ENCODE data around the gene PRTFDC1. TPM values are rescaled to one million over a fixed set of nuclear protein-coding genes. Genes with fewer than 3 reads are reported as not detected.

The PRTFDC1 gene
- total RNA-seq, 8 experiments from 2014 or later: 5.6 to 31.3 (median 10.1) TPM

GRCh38 chr10:24804392-24804791 lies 148.0 kb downstream of the PRTFDC1 start:
- Histone ChIP-seq H3K4me1 (replicated peaks in 1 of 2) (no peaks in the 10 kb centered on the region), H3K27ac (no peak overlapping the region), H3K4me3 (no peak overlapping the region)
- no peak for ATAC-seq (replicated peaks in 6 of 8)
- WGBS, 10 experiments: 76 to 100% (median 88%) methylated on average over 1 to 8 of the region's 8 CpGs
- in situ Hi-C loops (cut with MboI; ENCODE audit: low pct_unique_long_range_greater_than_20kb in 2 of 9, low sequenced_read_pairs in 9 of 9, unreplicated experiment in 9 of 9): no loop called here

- WGBS, 10 experiments: 67 to 95% (median 80%) methylated on average over 1 to 2 of the region's 2 CpGs; no CpG with 5 or more reads in 4 of the 10 experiments
- in situ Hi-C loops (cut with MboI; ENCODE audit: low pct_unique_long_range_greater_than_20kb in 2 of 9, low sequenced_read_pairs in 9 of 9, unreplicated experiment in 9 of 9): no loop called here
- Histone ChIP-seq H3K4me1 (replicated peaks in 1 of 2) (no peaks in the 10 kb centered on the region), H3K4me3 (no peak overlapping the region), H3K27ac (no peak overlapping the region)
- no peak for ATAC-seq (replicated peaks in 6 of 8)
Observed at GRCh38 chr10:24802378-24802777, 150.0 kb downstream of the PRTFDC1 start.

DNA sequence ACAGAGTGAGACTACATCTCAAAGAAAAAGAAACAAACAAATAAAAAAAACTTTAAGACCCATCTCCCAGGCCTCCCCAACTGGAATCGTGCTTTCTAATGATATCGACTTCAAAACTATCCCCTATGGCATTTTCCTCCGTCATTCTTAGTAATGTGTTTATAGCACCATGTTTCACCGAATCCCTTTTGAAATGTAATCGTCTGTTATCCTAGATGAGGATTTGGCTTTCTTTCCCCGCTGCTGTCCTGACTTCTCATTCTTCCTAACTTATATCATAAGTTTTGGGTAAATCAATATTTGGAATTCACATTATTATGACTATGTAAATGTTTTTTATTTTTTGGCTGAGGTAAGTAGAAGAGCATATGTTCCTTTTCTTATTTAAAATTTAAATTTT lies 151.5 kb downstream of the PRTFDC1 start:
- Histone ChIP-seq H3K27ac (no peak overlapping the region), H3K4me3 (no peak overlapping the region), H3K4me1 (replicated peaks in 1 of 2) (no peaks in the 10 kb centered on the region)
- no peak for ATAC-seq (replicated peaks in 6 of 8)
- 69 to 100% (median 90%) methylated on average over 2 to 6 of the region's 6 CpGs for WGBS, 10 experiments
- in situ Hi-C loops (cut with MboI; ENCODE audit: low pct_unique_long_range_greater_than_20kb in 2 of 9, low sequenced_read_pairs in 9 of 9, unreplicated experiment in 9 of 9): no loop called here

Other genes starting within 250 kb of the PRTFDC1 start
- 10 to 100 TPM; 73.0 to 94.1 (median 83.2) TPM for gene ARHGAP21, start 228.7 kb downstream of the PRTFDC1 start, total RNA-seq
- gene ENKUR, start 63.6 kb upstream of the PRTFDC1 start, total RNA-seq: 10 to 100 TPM in 1 of 8 experiments, 1 to 10 TPM in 5, under 1 TPM in 2; 0.45 to 33.6 (median 4.1) TPM
- 10 to 100 TPM in 1 of 8 experiments, 1 to 10 TPM in 7; 4.7 to 11.9 (median 6.8) TPM for gene THNSL1, start 64.0 kb upstream of the PRTFDC1 start, total RNA-seq
- 1 to 10 TPM in 5 of 8 experiments, under 1 TPM in 3; 0.05 to 3.6 (median 1.3) TPM for gene GPR158, start 222.4 kb upstream of the PRTFDC1 start, total RNA-seq

Measured in motor neuron (in vitro differentiated cells).